HG03159 (cell line): ENCODE measurements around the gene TOX2.

Source experiments
- ATAC-seq: cut with Tn5 transposase; IDR thresholded peaks from one replicate; pipeline ENCODE4 v1.9.1; 2021; ENCODE audit warnings: mild to moderate bottlenecking, moderate library complexity; ENCODE audit not compliant: unreplicated experiment

The TOX2 gene

GRCh38 chr20:44117296-44118184, 202.9 kb downstream of the TOX2 start:
- no peak for ATAC-seq

- ATAC-seq: no peak
Measured at GRCh38 chr20:44118185-44119033, 203.8 kb downstream of the TOX2 start.
